Right atrium auricular region (tissue), 2 donors: ENCODE data around the gene CEACAM6. TPM values are rescaled to one million over a fixed set of nuclear protein-coding genes. Genes with fewer than 3 reads are reported as not detected.

Experiments
- DNase-seq: peaks from one replicate; pipeline ENCODE4 v3.0.0-alpha.2; 2019; ENCODE audit warnings: low spot score
- H3K27ac ChIP-seq, 2 donors: fragments of 200-600 bp; sonication (generic); 1 replicate in 1 of 2; 2 replicates in 1 of 2; pipeline ENCODE4 v1.5.1; 2016 to 2019
- H3K27me3 ChIP-seq, 2 donors: fragments of 200-600 bp; sonication (generic); one replicate each; pipeline versions ENCODE4 v1.5.1 to v1.6.0; 2017 to 2019
- H3K36me3 ChIP-seq: fragments of 200-600 bp; sonication (generic); one replicate; pipeline ENCODE4 v1.5.1; 2016
- H3K4me1 ChIP-seq, 2 donors: fragments of 200-600 bp; sonication (generic); one replicate each; pipeline versions ENCODE4 v1.5.1 to v1.6.0; 2017 to 2019
- H3K4me3 ChIP-seq, 2 donors: fragments of 200-600 bp; sonication (generic); 1 replicate in 1 of 2; 2 replicates in 1 of 2; pipeline ENCODE4 v1.5.1; 2017 to 2019; ENCODE audit warnings: mild to moderate bottlenecking in 1 of 2, moderate library complexity in 1 of 2
- H3K9me3 ChIP-seq, 2 donors: fragments of 200-600 bp; sonication (generic); one replicate each; pipeline ENCODE4 v1.5.1; 2019
- total RNA-seq, 2 donors: library from RNA; depleted of rRNA; stranded (reverse); fragments of >200 nt; gene quantifications; one replicate each; pipeline ENCODE4 v1.1.0, GENCODE V29; 2016
- TF ChIP-seq, protein P1 (sequence below), 2 donors: fragments of 200-600 bp; sonication (generic); IDR thresholded peaks; one replicate each; pipeline ENCODE4 v1.5.1; 2019; ENCODE audit warnings: antibody characterized with exemption in 2 of 2

Gene CEACAM6
- total RNA-seq, 2 donors from 2014 or later = not detected

- Histone ChIP-seq H3K9me3 (no peaks in the 10 kb centered on the region), H3K4me3 (no peak overlapping the region), H3K36me3 (no peaks in the 10 kb centered on the region), H3K27ac (no peak overlapping the region), H3K27me3 (peaks cover 0 to 5% of the 10 kb centered on the region in 2 donors), H3K4me1 (no peaks in the 10 kb centered on the region)
- no peak for DNase-seq
- TF ChIP-seq, protein P1, sequence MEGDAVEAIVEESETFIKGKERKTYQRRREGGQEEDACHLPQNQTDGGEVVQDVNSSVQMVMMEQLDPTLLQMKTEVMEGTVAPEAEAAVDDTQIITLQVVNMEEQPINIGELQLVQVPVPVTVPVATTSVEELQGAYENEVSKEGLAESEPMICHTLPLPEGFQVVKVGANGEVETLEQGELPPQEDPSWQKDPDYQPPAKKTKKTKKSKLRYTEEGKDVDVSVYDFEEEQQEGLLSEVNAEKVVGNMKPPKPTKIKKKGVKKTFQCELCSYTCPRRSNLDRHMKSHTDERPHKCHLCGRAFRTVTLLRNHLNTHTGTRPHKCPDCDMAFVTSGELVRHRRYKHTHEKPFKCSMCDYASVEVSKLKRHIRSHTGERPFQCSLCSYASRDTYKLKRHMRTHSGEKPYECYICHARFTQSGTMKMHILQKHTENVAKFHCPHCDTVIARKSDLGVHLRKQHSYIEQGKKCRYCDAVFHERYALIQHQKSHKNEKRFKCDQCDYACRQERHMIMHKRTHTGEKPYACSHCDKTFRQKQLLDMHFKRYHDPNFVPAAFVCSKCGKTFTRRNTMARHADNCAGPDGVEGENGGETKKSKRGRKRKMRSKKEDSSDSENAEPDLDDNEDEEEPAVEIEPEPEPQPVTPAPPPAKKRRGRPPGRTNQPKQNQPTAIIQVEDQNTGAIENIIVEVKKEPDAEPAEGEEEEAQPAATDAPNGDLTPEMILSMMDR (IDR thresholded peaks at IDR 0.05) = no peak
Observed at GRCh38 chr19:41709951-41710645, 45.2 kb upstream of the CEACAM6 start.

DNA sequence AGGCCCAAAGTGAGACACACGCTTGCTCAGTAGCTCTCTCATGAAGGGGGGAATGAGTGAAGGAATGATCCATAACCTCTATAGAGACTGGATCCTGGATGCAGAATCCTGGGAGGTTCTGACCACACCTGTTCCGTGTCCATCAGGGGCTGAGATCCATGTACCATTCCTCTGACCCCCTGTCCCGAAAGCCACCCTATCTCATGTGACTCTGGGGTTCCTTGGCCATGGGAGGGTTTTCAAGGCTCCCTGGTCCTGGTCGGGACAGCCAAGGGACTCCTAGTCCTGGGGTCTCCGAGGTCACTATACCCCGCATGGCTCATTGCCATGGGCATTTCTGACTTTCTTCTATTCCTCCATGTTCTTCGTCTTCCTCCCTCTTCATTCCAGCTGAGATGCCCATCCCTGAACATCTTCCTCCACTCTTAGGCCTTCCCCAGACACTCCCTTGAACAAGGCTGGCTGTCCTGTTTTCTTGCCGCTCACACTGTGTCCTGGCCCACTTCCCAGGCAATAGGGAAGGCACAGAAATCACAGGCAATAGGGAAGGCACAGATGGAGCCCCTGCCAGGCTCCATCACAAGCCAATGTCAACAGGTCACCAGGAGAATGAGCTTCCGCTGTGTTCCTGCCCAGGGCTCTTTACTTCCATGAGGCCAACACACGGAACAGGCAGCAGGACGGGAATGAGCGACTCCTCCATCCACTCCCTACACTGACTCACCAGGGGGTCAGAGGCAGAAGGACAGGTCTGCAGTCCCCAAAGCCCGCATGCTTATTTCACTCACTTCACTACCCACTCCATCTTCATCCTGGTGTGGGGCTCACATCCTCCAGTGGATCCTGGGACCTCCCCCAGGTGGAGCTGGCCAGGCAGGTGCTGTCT, 43.7 kb upstream of the CEACAM6 start:
- Histone ChIP-seq H3K9me3 (no peaks in the 10 kb centered on the region), H3K36me3 (no peaks in the 10 kb centered on the region), H3K4me3 (no peak overlapping the region), H3K27ac (no peak overlapping the region), H3K27me3 (peaks cover 0 to 5% of the 10 kb centered on the region in 2 donors), H3K4me1 (no peaks in the 10 kb centered on the region)
- TF ChIP-seq, protein P1 (IDR thresholded peaks at IDR 0.05) = no peak
- no peak for DNase-seq

DNA sequence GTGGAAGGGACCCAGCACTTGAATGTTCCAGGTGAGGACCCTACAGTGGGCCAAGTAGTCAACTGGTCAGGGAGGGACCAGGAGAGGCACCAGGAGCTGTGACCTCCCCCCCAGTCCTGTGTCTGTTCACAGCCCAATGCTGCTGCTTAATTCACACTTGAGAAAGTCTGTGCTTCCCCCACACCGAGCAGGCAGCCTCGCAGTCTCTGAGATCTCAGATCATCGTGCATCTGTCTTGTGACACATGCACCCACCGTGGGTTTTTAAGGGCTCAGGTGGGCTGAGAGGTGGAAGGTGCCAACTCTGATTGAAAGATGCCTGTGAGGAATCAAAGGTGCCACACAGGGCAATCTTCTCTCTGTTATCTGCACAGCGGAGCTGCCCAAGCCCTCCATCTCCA, 40.7 kb upstream of the CEACAM6 start:
- H3K27ac ChIP-seq = no peak overlapping the region
- no peaks in the 10 kb centered on the region for H3K27me3 ChIP-seq
- no peak for DNase-seq
- H3K9me3 ChIP-seq = no peaks in the 10 kb centered on the region
- TF ChIP-seq, protein P1 (IDR thresholded peaks at IDR 0.05) = no peak
- no peaks in the 10 kb centered on the region for H3K36me3 ChIP-seq
- H3K4me1 ChIP-seq = no peaks in the 10 kb centered on the region
- no peak overlapping the region for H3K4me3 ChIP-seq

- H3K4me3 ChIP-seq = no peak overlapping the region
- no peak for DNase-seq
- TF ChIP-seq, protein P1 (IDR thresholded peaks at IDR 0.05) = no peak
- no peaks in the 10 kb centered on the region for H3K36me3 ChIP-seq
- no peaks in the 10 kb centered on the region for H3K4me1 ChIP-seq
- H3K27ac ChIP-seq = no peak overlapping the region
- no peaks in the 10 kb centered on the region for H3K9me3 ChIP-seq
- no peaks in the 10 kb centered on the region for H3K27me3 ChIP-seq
Observed at GRCh38 chr19:41718761-41719160, 36.6 kb upstream of the CEACAM6 start.

DNA sequence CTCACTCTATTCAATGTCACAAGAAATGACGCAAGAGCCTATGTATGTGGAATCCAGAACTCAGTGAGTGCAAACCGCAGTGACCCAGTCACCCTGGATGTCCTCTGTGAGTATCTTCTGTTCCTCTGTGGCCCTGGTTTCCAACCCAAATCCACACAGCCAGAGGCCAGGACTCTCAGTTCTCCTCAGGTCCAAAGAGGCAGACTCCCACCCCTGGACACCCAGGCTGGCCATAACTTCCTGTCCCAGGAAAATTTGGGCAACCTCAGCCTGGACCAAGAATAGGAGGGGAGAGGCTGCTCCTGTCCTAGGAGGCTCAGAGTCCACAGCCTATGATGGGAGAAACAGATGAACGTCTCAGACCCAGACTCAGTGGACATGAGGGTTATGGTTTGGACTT, 35.2 kb upstream of the CEACAM6 start:
- no peak overlapping the region for H3K4me3 ChIP-seq
- H3K27me3 ChIP-seq = no peaks in the 10 kb centered on the region
- no peak overlapping the region for H3K27ac ChIP-seq
- TF ChIP-seq, protein P1 (IDR thresholded peaks at IDR 0.05) = no peak
- no peaks in the 10 kb centered on the region for H3K36me3 ChIP-seq
- no peak for DNase-seq
- no peaks in the 10 kb centered on the region for H3K4me1 ChIP-seq
- no peaks in the 10 kb centered on the region for H3K9me3 ChIP-seq
